ENCODE measurements around the gene PTPRN2.
"Not testable (repeated sequence)": the region's sequence is repeated elsewhere in the genome, so short reads cannot be mapped to it uniquely, and the experiment has no call there.

The PTPRN2 gene

DNA sequence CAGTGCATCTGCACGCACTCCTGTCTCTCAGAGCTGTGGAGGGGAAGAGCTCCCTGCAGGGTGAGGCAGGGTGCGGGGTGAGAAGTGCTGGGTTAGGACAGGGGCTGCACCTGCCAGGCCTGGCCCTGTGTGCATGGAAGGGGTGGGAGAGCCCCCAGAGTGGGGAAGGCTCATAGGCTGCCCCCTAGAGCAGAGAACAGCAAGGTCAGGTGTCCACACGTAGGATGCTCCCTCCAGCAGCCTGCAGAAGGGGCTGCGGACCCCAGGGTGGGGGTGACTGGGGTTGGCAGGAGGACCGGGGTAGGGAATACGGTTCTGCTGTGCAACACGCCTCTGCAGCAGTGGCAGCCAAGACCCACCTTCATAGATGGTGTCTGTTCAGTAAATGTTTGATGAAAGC is 208.6 kb downstream of the PTPRN2 start:
- Mint-ChIP-seq H3K4me1 (peaks cover 6% of the 10 kb centered on the region), H3K4me3 (no peak overlapping the region), H3K27me3 (ENCODE audit: low read depth, poor library complexity) (peaks cover 24% of the 10 kb centered on the region), H3K27ac (no peak overlapping the region), H3K36me3 (ENCODE audit: low read depth) (no peaks in the 10 kb centered on the region), H3K9me3 (peaks cover 50% of the 10 kb centered on the region)
- TF ChIP-seq, protein P1, sequence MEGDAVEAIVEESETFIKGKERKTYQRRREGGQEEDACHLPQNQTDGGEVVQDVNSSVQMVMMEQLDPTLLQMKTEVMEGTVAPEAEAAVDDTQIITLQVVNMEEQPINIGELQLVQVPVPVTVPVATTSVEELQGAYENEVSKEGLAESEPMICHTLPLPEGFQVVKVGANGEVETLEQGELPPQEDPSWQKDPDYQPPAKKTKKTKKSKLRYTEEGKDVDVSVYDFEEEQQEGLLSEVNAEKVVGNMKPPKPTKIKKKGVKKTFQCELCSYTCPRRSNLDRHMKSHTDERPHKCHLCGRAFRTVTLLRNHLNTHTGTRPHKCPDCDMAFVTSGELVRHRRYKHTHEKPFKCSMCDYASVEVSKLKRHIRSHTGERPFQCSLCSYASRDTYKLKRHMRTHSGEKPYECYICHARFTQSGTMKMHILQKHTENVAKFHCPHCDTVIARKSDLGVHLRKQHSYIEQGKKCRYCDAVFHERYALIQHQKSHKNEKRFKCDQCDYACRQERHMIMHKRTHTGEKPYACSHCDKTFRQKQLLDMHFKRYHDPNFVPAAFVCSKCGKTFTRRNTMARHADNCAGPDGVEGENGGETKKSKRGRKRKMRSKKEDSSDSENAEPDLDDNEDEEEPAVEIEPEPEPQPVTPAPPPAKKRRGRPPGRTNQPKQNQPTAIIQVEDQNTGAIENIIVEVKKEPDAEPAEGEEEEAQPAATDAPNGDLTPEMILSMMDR (IDR thresholded peaks at IDR 0.05): no peak
- no peak for DNase-seq

DNA sequence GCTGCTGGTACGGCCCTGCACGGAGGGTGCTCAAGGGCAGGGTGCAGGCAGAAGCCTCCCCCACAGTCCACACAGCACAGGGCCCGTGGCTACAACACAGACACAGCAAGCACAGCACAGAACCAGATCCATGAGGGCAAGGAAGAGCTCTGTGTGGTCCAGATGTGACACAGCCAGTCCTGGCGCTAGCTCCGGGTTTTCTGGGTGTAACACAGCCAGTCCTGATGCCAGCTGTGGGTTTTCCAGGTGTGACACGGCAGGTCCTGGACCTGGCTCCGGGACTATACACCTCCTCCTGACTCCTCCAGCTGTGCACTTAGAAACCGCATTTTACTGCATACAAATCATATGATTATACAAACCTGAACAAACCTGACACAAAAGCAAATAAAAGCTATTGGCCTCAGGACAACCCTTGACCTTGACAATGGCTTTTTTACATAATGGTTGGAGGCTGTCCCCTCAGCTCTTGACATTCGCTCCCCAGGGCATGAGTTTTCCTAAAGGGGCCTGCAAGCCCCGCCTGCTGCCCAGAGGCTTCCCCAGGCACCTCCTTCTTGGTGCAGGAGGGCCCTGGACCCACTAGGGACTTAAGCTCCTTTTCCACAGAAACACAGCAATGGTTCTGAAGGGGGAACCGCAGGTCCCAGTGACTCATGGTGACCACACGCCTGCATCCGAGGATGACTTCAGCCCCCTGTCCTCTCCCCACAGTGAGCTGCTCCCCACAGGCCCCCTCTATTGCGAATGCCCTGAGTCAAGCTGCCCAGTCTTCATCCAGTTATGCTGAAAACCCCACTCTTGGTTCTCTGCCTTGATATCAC is 209.6 kb downstream of the PTPRN2 start:
- DNase-seq: no peak
- Mint-ChIP-seq H3K4me3 (no peak overlapping the region), H3K4me1 (peaks cover 6% of the 10 kb centered on the region), H3K27me3 (ENCODE audit: low read depth, poor library complexity) (peaks cover 23% of the 10 kb centered on the region), H3K36me3 (ENCODE audit: low read depth) (no peaks in the 10 kb centered on the region), H3K27ac (no peak overlapping the region), H3K9me3 (peaks cover 50% of the 10 kb centered on the region)
- TF ChIP-seq, protein P1 (IDR thresholded peaks at IDR 0.05): no peak

- not testable (repeated sequence) for H3K27ac Mint-ChIP-seq; H3K4me3 Mint-ChIP-seq; H3K36me3 Mint-ChIP-seq (ENCODE audit: low read depth); H3K4me1 Mint-ChIP-seq; DNase-seq
- Mint-ChIP-seq H3K9me3 (peaks cover 45% of the 10 kb centered on the region), H3K27me3 (ENCODE audit: low read depth, poor library complexity) (peaks cover 19% of the 10 kb centered on the region)
Observed at GRCh38 chr7:158376839-158377186, 210.8 kb downstream of the PTPRN2 start.

DNA sequence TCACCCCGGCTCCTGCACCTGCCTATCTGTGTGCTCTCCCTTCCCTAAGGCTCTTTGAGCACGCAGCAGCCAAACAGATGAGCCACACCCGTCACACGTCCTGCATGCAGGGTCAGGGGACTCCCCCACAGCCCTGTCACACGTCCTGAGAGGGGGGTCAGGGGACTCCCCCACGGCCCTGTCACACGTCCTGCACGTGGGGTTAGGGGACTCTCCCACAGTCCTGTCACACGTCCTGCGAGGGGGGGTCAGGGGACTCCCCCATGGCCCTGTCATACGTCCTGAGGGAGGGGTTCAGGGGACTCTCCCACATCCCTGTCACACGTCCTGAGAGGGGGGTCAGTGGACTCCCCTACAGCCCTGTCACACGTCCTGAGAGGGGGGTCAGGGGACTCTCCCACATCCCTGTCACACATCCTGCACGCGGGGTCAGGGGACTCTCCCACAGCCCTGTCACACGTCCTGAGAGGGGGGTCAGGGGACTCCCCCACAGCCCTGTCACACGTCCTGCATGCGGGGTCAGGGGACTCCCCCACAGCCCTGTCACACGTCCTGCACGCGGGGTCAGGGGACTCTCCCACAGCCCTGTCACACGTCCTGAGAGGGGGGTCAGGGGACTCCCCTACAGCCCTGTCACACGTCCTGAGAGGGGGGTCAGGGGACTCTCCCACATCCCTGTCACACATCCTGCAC is 211.3 kb downstream of the PTPRN2 start:
- DNase-seq, H3K4me1 Mint-ChIP-seq: not testable (repeated sequence)

DNA sequence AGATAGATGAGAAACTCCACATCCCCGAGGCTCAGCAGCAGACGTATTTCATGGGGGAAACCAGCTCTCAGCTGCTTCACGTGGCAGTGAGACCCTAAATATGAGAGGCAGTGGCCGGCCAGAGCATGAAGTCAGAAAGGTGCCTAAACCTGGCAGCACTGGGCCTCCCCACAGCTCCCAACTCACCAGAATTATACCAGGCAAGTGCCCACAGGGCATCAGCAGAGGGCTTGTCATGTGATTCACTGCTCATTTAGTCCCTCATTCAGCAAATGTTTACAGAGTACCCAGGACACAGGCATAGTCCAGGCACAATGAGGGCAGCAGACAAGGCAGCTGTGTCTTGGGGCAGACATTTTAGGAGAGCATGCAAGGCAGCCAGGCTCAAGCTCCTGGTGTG is 212.6 kb downstream of the PTPRN2 start:
- Mint-ChIP-seq H3K36me3 (ENCODE audit: low read depth) (no peaks in the 10 kb centered on the region), H3K4me3 (no peak overlapping the region), H3K4me1 (peaks cover 6% of the 10 kb centered on the region), H3K27ac (no peak overlapping the region), H3K9me3 (peaks cover 28% of the 10 kb centered on the region), H3K27me3 (ENCODE audit: low read depth, poor library complexity) (peaks cover 21% of the 10 kb centered on the region)
- TF ChIP-seq, protein P1 (IDR thresholded peaks at IDR 0.05): no peak
- DNase-seq: no peak

More for the DNA sequence above, 211.3 kb downstream of the PTPRN2 start:
- H3K36me3 Mint-ChIP-seq (ENCODE audit: low read depth); H3K4me3 Mint-ChIP-seq; H3K27ac Mint-ChIP-seq: not testable (repeated sequence)
- H3K27me3 Mint-ChIP-seq (ENCODE audit: low read depth, poor library complexity): peaks cover 16% of the 10 kb centered on the region
- peaks cover 40% of the 10 kb centered on the region for H3K9me3 Mint-ChIP-seq

GRCh38 chr7:158374586-158374985 is 213.0 kb downstream of the PTPRN2 start:
- H3K4me1 Mint-ChIP-seq: peaks cover 6% of the 10 kb centered on the region
- no peak overlapping the region for H3K27ac Mint-ChIP-seq
- no peaks in the 10 kb centered on the region for H3K36me3 Mint-ChIP-seq (ENCODE audit: low read depth)
- TF ChIP-seq, protein P1 (IDR thresholded peaks at IDR 0.05): no peak
- peaks cover 20% of the 10 kb centered on the region for H3K27me3 Mint-ChIP-seq (ENCODE audit: low read depth, poor library complexity)
- no peak for DNase-seq
- peaks cover 23% of the 10 kb centered on the region for H3K9me3 Mint-ChIP-seq
- H3K4me3 Mint-ChIP-seq: no peak overlapping the region

Measured in nephron progenitor cell (in vitro differentiated cells).